Subcutaneous abdominal adipose tissue (tissue), 5 donors: Measurements from ENCODE around the gene RB1.
"Not testable (repeated sequence)": the region's sequence is repeated elsewhere in the genome, so short reads cannot be mapped to it uniquely, and the experiment has no call there.

Experiments
- H3K27ac ChIP-seq: one replicate; pipeline ENCODE4 v1.7.0; 2013; ENCODE audit warnings: low read depth, mild to moderate bottlenecking, inconsistent platforms, low read length, moderate library complexity
- H3K27me3 ChIP-seq, 5 donors: one replicate each; pipeline ENCODE4 v1.7.0; 2013; ENCODE audit warnings: low read length in 5 of 5, inconsistent platforms in 1 of 5; ENCODE audit not compliant: control insufficient read depth in 5 of 5, insufficient read depth in 4 of 5
- H3K36me3 ChIP-seq, 5 donors: one replicate each; pipeline ENCODE4 v1.7.0; 2013; ENCODE audit warnings: low read length in 5 of 5; ENCODE audit not compliant: control insufficient read depth in 5 of 5, insufficient read depth in 5 of 5
- H3K4me1 ChIP-seq, 5 donors: one replicate each; pipeline ENCODE4 v1.7.0; 2013; ENCODE audit warnings: low read length in 5 of 5, mild to moderate bottlenecking in 3 of 5, moderate library complexity in 1 of 5; ENCODE audit not compliant: control insufficient read depth in 5 of 5, insufficient read depth in 5 of 5
- H3K4me3 ChIP-seq, 5 donors: one replicate each; pipeline ENCODE4 v1.7.0; 2013; ENCODE audit warnings: low read length in 5 of 5, low read depth in 1 of 5
- H3K9ac ChIP-seq, 5 donors: one replicate each; pipeline ENCODE4 v1.7.0; 2013; ENCODE audit warnings: low read length in 5 of 5, mild to moderate bottlenecking in 4 of 5, moderate library complexity in 3 of 5
- H3K9me3 ChIP-seq, 5 donors: one replicate each; pipeline ENCODE4 v1.7.0; 2013; ENCODE audit warnings: low read length in 5 of 5; ENCODE audit not compliant: control insufficient read depth in 5 of 5
- donor health status: healthy.
- donor health status: healthy.
- donor health status: healthy.
- donor health status: healthy.
- donor health status: healthy.

RB1 gene

GRCh38 chr13:48411841-48412531 lies 108.4 kb downstream of the RB1 start:
- no peaks in the 10 kb centered on the region for H3K27me3 ChIP-seq
- peak overlapping the region; percentile 89 for H3K27ac ChIP-seq
- H3K36me3 ChIP-seq = peaks cover 0 to 4% (median 0%) of the 10 kb centered on the region in 5 donors
- peaks cover 0 to 22% (median 11%) of the 10 kb centered on the region in 5 donors for H3K4me1 ChIP-seq
- H3K9me3 ChIP-seq = no peaks in the 10 kb centered on the region
- peak overlapping the region; percentile 59 to 91 (median 82) for H3K9ac ChIP-seq
- peak overlapping the region; percentile 70 to 95 (median 90) for H3K4me3 ChIP-seq

DNA sequence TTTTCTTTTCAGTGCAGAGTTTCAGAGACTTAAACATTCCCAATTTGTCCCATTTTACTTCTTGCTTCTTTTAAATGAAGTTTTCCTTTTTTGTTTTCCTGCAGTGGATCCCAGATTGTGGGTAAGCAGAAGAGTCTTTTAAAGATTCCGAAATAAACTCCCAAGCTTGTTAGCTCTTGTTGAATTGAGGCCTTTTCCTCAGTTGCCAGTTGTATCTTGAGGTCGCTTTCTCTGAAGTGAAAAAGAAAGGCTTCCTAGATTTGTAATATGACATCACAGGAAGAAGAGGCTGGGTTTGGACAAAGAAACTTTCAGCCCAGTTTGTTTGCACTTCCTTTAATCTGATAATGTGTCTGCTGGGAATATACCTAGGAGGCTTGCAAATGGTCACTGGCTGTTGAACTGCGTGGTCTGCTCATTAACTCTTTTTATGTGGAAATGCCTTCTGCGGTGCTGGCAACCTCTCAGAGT lies 109.4 kb downstream of the RB1 start, which contains the start of gene LPAR6:
LPAR6 (minus strand) TSS at position 233 of the 471 bp plus-strand sequence. CDS start 690 bp downstream, outside the sequence.
- Histone ChIP-seq H3K4me3 (peak within 1 kb of the TSS; percentile 70 to 95 (median 90)), H3K9me3 (no peaks in the 10 kb centered on the region), H3K9ac (peak within 1 kb of the TSS; percentile 59 to 91 (median 82)), H3K36me3 (peaks cover 0 to 4% (median 2%) of the 10 kb centered on the region in 5 donors), H3K27ac (peak within 1 kb of the TSS; percentile 89), H3K27me3 (no peaks in the 10 kb centered on the region), H3K4me1 (peaks cover 0 to 22% (median 11%) of the 10 kb centered on the region in 5 donors)

GRCh38 chr13:48414501-48414900 lies 111.0 kb downstream of the RB1 start:
- Histone ChIP-seq H3K9ac (no peak overlapping the region), H3K27me3 (no peaks in the 10 kb centered on the region), H3K36me3 (peaks cover 0 to 4% (median 2%) of the 10 kb centered on the region in 5 donors), H3K27ac (no peak overlapping the region), H3K9me3 (no peaks in the 10 kb centered on the region), H3K4me1 (peaks cover 0 to 19% (median 11%) of the 10 kb centered on the region in 5 donors), H3K4me3 (no peak overlapping the region)

GRCh38 chr13:48415516-48415915 lies 112.0 kb downstream of the RB1 start:
- no peaks in the 10 kb centered on the region for H3K9me3 ChIP-seq
- peaks cover 0 to 3% (median 0%) of the 10 kb centered on the region in 5 donors for H3K36me3 ChIP-seq
- no peak overlapping the region for H3K9ac ChIP-seq
- peaks cover 0 to 15% (median 5%) of the 10 kb centered on the region in 5 donors for H3K4me1 ChIP-seq
- H3K4me3 ChIP-seq = no peak overlapping the region
- H3K27me3 ChIP-seq = no peaks in the 10 kb centered on the region
- no peak overlapping the region for H3K27ac ChIP-seq

DNA sequence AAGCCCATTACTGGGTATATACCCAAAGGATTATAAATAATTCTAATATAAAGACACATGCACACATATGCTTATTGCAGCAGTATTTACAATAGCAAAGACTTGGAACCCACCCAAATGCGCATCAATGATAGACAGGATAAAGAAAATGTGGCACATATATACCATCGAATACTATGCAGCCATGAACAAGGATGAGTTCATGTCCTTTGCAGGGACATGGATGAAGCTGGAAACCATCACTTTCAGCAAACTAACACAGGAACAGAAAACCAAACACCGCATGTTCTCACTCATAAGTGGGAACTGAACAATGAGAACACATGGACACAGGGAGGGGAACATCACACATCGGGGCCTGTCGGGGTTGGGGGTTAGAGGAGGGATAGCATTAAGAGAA lies 118.5 kb downstream of the RB1 start:
- not testable (repeated sequence) for H3K27ac ChIP-seq, H3K9ac ChIP-seq, H3K4me3 ChIP-seq, H3K9me3 ChIP-seq, H3K4me1 ChIP-seq, H3K36me3 ChIP-seq, H3K27me3 ChIP-seq

GRCh38 chr13:48424212-48424611 lies 120.7 kb downstream of the RB1 start:
- peaks cover 0 to 3% (median 0%) of the 10 kb centered on the region in 5 donors for H3K9me3 ChIP-seq
- H3K36me3 ChIP-seq = peaks cover 0 to 3% (median 0%) of the 10 kb centered on the region in 5 donors
- no peak overlapping the region for H3K4me3 ChIP-seq
- peaks cover 0 to 15% (median 0%) of the 10 kb centered on the region in 5 donors for H3K4me1 ChIP-seq
- no peaks in the 10 kb centered on the region for H3K27me3 ChIP-seq
- no peak overlapping the region for H3K9ac ChIP-seq
- H3K27ac ChIP-seq = no peak overlapping the region

GRCh38 chr13:48426052-48426451 lies 122.5 kb downstream of the RB1 start:
- peaks cover 0 to 22% (median 2%) of the 10 kb centered on the region in 5 donors for H3K4me1 ChIP-seq
- H3K9ac ChIP-seq = no peak overlapping the region
- no peak overlapping the region for H3K27ac ChIP-seq
- peaks cover 0 to 3% (median 0%) of the 10 kb centered on the region in 5 donors for H3K9me3 ChIP-seq
- peaks cover 0 to 3% (median 0%) of the 10 kb centered on the region in 5 donors for H3K36me3 ChIP-seq
- no peak overlapping the region for H3K4me3 ChIP-seq
- no peaks in the 10 kb centered on the region for H3K27me3 ChIP-seq

- not testable (repeated sequence) for H3K27ac ChIP-seq, H3K4me3 ChIP-seq, H3K36me3 ChIP-seq
Observed at GRCh38 chr13:48426755-48427298, 123.3 kb downstream of the RB1 start.

DNA sequence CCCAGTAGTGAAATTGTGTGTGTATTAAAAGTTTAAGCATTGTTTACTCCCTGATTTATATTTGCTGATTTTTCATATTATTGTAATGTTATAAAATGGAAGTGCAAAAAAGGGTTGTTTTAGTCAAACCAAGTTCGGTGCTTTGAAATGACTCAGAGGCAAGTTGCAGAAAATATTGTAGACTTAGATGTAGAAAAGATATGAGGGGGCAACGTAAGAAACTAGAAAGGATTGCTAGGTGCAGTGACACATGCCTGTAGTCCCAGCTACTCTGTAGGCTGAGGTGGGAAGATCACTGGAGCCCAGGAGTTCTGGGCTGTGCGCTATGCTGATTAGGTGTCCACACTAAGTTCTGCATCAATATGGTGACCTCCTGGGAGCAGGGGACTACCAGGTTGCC lies 125.5 kb downstream of the RB1 start:
- H3K4me3 ChIP-seq = no peak overlapping the region
- H3K27me3 ChIP-seq = no peaks in the 10 kb centered on the region
- H3K36me3 ChIP-seq = peaks cover 0 to 3% (median 0%) of the 10 kb centered on the region in 5 donors
- H3K9me3 ChIP-seq = no peaks in the 10 kb centered on the region
- H3K27ac ChIP-seq = peak overlapping the region; percentile 21
- H3K4me1 ChIP-seq = peaks cover 0 to 38% (median 16%) of the 10 kb centered on the region in 5 donors
- no peak overlapping the region for H3K9ac ChIP-seq

More at GRCh38 chr13:48426755-48427298, 123.3 kb downstream of the RB1 start:
- H3K9ac ChIP-seq, H3K27me3 ChIP-seq, H3K9me3 ChIP-seq: not testable (repeated sequence)
- peaks cover 0 to 29% (median 8%) of the 10 kb centered on the region in 5 donors for H3K4me1 ChIP-seq

DNA sequence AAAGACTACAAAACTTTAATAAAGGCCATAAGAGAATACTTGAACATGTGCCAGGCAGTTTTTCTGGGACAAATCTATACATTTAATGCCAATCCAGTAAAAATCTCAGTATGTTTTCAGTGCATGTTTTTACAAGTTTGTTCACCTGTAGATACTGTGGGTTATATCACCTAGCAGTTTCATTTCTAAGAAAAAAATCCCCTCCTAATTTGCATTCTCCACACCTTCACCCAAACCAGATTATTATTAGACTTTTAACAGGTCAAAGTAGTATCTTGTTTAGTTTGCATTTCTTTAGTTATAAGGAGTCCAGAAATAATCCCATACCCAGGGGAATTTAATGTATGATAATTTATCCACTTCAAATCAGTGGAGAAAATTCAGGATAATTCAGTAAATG lies 126.3 kb downstream of the RB1 start:
- H3K36me3 ChIP-seq = peaks cover 0 to 3% (median 0%) of the 10 kb centered on the region in 5 donors
- H3K27ac ChIP-seq = no peak overlapping the region
- no peak overlapping the region for H3K4me3 ChIP-seq
- H3K9me3 ChIP-seq = no peaks in the 10 kb centered on the region
- H3K9ac ChIP-seq = no peak overlapping the region
- H3K4me1 ChIP-seq = peaks cover 0 to 40% (median 16%) of the 10 kb centered on the region in 5 donors
- no peaks in the 10 kb centered on the region for H3K27me3 ChIP-seq
